GM18909 (cell line): ENCODE data around the gene TMCO4.
"Not testable (repeated sequence)": the region's sequence is repeated elsewhere in the genome, so short reads cannot be mapped to it uniquely, and the experiment has no call there.

ENCODE experiments used
- ATAC-seq: cut with Tn5 transposase; IDR thresholded peaks from one replicate; pipeline ENCODE4 v1.9.1; 2021; ENCODE audit warnings: mild to moderate bottlenecking; ENCODE audit not compliant: unreplicated experiment, poor library complexity

TMCO4 gene

GRCh38 chr1:19814244-19814661 lies 14.5 kb upstream of the TMCO4 start:
- no peak for ATAC-seq

DNA sequence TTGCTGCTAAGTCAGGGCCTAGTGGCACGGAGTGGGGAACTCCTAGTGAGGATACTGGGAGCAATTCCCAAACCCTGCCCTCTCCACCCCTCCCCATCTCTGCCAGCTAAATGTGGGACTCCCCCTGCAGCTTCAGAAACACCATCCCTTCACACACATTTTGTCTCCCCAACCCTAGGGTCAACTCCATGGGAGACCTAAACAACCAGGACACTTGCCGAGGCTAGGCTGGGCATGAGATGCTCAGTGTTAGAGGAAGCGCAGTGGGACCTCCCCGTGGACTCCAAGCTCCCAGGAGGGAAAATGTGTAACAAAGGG lies 13.9 kb upstream of the TMCO4 start:
- no peak for ATAC-seq

DNA sequence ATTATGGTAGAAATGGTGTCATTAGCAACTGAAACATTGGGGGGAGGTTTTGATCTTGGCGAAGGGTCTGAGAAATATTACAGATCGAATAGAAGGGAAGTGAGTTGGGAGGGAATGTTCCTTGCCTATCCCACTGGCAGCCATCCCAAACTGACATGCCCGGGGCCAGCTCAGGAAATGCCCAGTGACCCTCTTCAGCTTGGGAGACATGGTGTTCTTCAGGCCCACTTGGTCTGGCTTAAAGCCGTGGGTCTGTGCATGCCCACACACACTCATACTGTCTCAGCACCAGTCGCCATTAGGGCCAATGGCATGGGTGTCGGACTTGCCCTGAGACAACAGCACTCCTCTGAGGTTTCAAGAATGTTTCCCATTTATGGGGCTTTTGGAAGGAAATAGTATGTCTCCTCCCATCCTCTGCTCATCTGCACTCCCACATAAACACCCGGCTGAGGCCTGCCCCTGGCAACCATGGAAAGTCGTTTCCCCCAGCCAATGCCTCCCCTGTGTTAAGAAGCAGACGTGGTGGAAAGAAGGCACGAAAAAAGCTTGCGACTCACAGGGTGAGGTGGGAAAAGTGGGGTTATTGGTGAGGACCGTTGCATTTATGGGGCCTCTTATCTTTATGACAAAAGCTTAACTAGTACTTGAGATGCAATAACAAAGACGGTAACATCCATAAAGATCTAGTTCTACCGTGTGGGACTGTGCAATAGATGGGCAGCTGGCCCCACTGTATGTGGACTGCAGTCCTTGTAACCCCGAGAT lies 13.3 kb upstream of the TMCO4 start:
- no peak for ATAC-seq

- no peak for ATAC-seq
These were observed 11.6 kb upstream of the TMCO4 start for GRCh38 chr1:19811206-19811851.

DNA sequence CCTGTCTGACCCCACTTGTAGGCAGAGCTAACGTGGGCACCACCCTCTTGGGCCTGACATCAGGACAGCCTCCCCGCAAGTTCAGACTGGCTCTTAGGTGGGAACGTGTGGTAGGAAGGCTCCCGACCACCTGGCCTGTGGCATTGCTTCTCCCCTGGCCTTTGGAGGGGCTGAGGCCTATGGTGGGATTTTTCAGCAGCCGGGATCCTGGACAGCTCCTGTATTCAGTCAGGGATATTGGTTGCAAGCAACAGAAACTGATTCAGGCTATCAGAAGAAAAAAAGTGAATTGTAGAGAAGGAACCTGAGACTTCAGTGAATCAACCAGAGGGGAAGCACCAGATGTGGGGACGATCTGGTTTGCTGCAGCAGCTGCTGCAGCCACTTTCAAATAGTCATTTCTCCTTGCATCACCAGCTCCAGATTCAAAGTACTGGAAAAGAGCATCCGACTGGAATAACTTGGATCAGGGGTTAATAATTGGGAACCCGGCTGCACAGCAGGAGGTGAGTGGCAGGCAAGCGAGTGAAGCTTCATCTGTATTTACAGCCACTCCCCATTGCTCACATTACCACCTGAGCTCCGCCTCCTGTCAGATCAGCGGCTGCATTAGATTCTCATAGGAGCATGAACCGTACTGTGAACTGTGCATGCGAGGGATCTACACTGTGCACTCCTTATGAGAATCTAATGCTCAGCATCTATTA lies 9.5 kb upstream of the TMCO4 start:
- no peak for ATAC-seq

- no peak for ATAC-seq
These were observed 8.6 kb upstream of the TMCO4 start for GRCh38 chr1:19808351-19808750.

DNA sequence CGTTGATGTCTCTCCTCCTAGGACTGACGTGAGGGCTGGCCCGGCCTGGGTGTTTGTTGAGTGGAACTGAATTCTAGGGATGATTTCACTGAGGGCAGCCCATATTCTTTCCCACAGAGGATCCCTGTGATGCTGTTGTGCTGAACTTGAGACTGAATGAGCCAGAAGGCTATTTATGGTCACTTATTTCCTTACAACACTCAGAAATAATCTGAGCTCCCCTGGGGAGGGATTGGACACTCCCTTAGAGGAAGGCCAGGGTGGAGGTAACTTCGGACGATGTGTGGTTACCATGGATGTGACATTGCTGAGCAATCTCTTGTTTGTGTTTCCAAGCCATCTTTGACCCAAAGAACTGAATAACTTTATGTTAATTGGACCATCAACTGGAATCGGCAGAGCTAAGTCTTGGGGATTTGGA lies 5.1 kb upstream of the TMCO4 start:
- ATAC-seq, result no peak

GRCh38 chr1:19802269-19802668 lies 2.6 kb upstream of the TMCO4 start:
- ATAC-seq, result no peak

GRCh38 chr1:19800076-19800804 lies 524 bp upstream of the TMCO4 start:
- peak; percentile 47 for ATAC-seq

DNA sequence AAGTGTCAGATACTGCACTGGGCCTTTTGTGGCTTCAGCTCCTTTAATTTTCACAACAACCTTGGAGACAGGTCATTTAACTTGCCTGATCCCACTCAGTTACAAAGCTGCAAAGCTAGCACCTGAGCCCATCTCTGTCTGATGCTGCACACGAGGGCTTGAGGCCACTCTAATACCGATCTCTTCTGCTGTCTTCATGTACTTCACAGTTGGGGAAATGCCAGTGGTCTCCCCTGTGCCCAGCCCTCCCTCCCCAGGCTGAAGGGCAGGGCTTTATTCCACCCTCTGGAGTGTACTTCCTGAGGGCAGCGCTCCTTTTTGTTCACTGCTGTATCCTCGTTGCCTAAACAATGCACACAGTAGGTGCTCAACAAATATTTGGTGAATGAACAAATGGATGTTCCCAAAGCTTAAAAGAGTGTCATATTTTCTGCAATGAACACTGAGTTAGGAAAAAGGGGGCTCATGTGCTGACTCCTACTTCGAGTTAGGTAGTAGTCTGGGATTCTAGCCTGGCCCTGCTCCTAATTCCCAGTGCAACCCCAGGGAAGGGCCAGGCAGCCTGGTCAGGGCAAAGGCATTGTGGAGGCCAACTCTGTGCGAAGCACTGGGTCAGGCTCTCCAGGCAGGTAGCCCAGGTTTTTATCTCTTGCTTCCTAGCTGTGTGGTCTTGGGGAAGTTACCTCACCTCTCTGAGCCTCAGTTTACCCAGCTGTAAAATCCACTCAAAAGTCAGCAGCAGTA lies 1.1 kb downstream of the TMCO4 start:
- no peak for ATAC-seq

GRCh38 chr1:19797827-19798226 lies 1.9 kb downstream of the TMCO4 start:
- ATAC-seq, result no peak

DNA sequence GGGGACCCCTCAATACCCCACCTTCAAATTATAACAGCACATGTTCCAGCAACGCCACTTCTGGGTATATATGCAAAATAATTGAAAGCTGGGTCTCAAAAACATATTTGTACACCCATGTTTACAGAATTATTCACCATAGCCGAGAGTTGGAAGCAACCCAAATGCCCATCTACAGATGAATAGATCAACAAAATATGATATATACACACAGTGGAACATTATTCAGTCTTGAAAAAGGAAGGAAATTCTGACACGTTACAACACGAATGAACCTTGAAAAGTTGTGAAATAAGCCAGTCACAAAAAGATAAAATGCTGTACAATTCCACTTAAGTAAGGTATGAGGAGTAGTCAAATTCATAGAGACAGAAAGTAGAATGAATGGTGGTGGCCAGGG lies 5.1 kb downstream of the TMCO4 start:
- ATAC-seq, result no peak

DNA sequence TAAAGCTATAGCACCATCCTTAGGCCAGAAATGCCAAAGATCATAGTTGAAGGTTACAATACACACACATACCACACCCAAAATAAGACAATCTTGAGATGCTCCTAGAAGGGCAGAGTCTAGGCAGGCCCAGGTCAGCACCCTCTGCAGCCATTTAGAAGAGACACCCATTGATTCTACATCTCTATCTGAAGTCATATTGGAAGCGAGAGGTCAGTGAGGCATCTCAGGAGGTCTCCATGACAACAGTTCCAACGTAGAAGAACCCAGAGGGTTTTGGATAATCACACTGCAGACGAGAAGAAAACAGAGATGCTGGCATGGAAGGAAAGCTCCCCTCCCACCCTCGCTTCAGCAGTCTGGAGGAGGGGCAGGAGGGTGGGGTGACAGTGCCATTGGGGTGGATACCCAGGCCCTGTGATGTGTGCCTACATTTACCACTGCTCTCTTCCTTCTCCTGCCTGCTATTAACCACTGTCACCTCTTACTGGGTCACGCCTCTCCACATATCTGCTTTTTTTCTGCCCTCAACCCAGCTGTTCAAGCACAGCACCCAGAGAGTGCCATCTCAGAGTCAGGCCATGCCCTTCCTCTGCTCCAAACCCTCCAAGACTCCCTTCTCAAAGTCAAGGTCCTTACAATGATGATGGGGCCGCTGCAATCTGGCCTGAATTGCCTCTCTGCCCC lies 6.2 kb downstream of the TMCO4 start:
- ATAC-seq, result no peak

- ATAC-seq, result no peak
These were observed 7.3 kb downstream of the TMCO4 start for GRCh38 chr1:19792237-19793002.

DNA sequence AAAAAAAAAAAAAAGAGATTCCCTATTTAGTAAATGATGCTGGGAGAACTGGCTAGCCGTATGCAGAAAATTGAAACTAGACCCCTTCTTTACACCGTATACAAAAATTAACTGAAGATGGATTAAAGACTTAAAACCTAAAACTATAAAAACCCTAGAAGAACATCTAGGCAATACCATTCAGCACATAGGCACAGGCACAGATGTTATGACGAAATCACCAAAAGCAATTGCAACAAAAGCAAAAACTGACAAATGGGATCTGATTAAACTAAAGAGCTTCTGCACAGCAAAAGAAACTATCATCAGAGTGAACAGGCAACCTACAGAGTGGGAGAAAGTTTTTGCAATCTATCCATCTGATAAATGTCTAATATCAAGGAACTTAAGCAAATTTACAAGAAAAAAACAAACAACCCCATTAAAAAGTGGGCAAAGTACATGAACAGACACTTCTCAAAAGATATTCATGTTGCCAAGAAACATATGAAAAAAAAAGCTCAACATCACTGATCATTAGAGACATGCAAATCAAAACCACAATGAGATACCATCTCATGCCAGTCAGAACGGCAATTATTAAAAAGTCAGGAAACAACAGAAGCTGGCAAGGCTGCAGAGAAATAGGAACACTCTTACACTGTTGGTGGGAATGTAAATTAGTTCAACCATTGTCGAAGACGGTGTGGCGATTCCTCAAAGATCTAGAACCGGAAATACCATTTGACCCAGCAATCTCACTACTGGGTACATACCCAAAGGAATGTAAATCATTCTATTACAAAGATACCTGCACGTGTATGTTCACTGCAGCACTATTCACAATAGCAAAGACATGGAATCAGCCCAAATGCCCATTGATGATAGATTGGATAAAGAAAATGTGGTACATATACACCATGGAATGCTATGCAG lies 9.4 kb downstream of the TMCO4 start:
- not testable (repeated sequence) for ATAC-seq

- ATAC-seq, result no peak
These were observed 12.7 kb downstream of the TMCO4 start for GRCh38 chr1:19786988-19787423.

DNA sequence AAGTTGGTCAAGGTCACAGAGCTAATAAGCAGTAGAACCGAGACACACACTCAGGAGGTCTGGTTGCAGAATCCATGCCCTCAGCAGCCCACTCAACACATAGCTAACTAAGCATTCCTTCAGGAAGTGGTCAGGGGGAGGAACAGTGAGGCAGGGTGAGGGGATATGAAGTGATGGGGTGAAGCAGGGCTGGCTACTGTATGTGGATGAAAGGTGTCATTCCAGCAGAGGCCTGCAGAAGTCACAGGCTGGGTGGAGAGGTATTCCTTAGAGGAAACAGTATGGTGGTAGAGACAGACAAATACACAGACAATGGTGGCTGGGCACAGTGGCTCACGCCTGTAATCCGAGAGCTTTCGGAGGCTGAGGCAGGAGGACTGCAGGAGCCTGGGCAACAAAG lies 14.1 kb downstream of the TMCO4 start:
- ATAC-seq, result no peak
